Endothelial cell of umbilical vein (primary cell): ENCODE results near the gene ITIH3.

ENCODE experiments used
- CTCF ChIP-seq, 2 donors: IDR thresholded peaks; 1 replicate in 1 of 2; 2 replicates in 1 of 2; pipeline ENCODE4 v1.5.1; 2011; ENCODE audit warnings: low read length in 2 of 2, mild to moderate bottlenecking in 2 of 2, moderate library complexity in 2 of 2, control low read depth in 1 of 2, inconsistent platforms in 1 of 2, low read depth in 1 of 2; ENCODE audit not compliant: insufficient read depth in 1 of 2; ENCODE audit errors: extremely low read depth in 1 of 2
- EZH2 ChIP-seq: IDR thresholded peaks from 2 replicates; pipeline ENCODE4 v1.6.1; 2012; ENCODE audit warnings: borderline replicate concordance, low read depth, mild to moderate bottlenecking, moderate library complexity, low read length, inconsistent platforms; ENCODE audit not compliant: severe bottlenecking
- GATA2 ChIP-seq: IDR thresholded peaks from 2 replicates; pipeline ENCODE4 v1.7.0; 2011; ENCODE audit warnings: low read depth, mild to moderate bottlenecking, moderate library complexity, mixed read lengths, low read length; ENCODE audit not compliant: insufficient read length, insufficient read depth
- MAX ChIP-seq: IDR thresholded peaks from 2 replicates; pipeline ENCODE4 v1.6.1; 2011; ENCODE audit not compliant: insufficient read depth, insufficient read length
- MYC ChIP-seq: IDR thresholded peaks from one replicate; pipeline ENCODE4 v1.6.1; 2011; ENCODE audit warnings: mild to moderate bottlenecking, low read depth, low read length
- POLR2A ChIP-seq: IDR thresholded peaks from 2 replicates; pipeline ENCODE4 v1.6.1; 2012; ENCODE audit warnings: low read depth, mild to moderate bottlenecking, control low read depth, low read length
- POLR2AphosphoS5 ChIP-seq: IDR thresholded peaks from 2 replicates; pipeline ENCODE4 v1.6.1; 2012; ENCODE audit warnings: low read depth, mild to moderate bottlenecking, control low read depth, low read length, moderate library complexity; ENCODE audit not compliant: insufficient read depth

GRCh38 chr3:52851348-52851747, 56.8 kb downstream of the ITIH3 start:
- TF ChIP-seq POLR2A (no peak), CTCF (IDR thresholded peaks at IDR 0.05; ENCODE audit: extremely low read depth in 1 of 2, insufficient read depth in 1 of 2, low read depth in 1 of 2, low read length in 2 of 2) (peak; percentile 34 to 56), GATA2 (no peak), EZH2 (no peak), MAX (no peak), POLR2AphosphoS5 (no peak), MYC (no peak)
